ENCODE results near the gene PRMT7. TPM values are rescaled to one million over a fixed set of nuclear protein-coding genes. Genes with fewer than 3 reads are reported as not detected.
A peak's percentile ranks its signal among the peaks of the same experiment; 100 is the strongest.

PRMT7 gene
- polyA plus RNA-seq, 3 donors: 15.0 to 41.1 (median 15.2) TPM

DNA sequence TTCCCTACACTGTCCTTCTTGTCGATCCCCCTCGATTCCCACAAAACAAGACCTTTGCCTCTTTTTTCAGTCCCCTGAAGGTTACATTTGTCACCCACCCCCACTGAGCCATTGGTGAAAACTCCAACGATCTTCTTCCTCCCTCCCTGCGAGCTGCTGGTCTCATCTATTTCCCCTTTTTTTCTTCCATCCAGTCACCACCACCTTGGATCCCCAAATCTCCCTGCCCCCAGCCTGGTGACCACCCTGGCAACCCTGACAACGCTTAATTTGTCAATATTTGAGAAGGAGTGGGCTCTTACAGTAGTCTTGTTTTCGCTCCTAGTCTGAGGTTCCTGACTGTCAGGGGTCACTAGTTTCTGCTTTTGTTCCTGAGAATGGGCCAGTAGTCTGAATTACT is 74.6 kb downstream of the PRMT7 start:
- Histone ChIP-seq H2AFZ (ENCODE audit: insufficient read depth, low read depth, low read length, poor library complexity, severe bottlenecking) (no peak overlapping the region), H3K4me3 (replicated peaks in 1 of 3; ENCODE audit: low read depth in 2 of 3, low read length in 3 of 3) (no peak overlapping the region), H3K4me2 (replicated peaks; ENCODE audit: extremely low read depth, low read length, poor library complexity, severe bottlenecking) (no peak overlapping the region), H3K4me1 (ENCODE audit: control insufficient read depth in 1 of 2, insufficient read depth in 2 of 2, low read length in 2 of 2) (peaks cover 9 to 11% of the 10 kb centered on the region in 2 donors), H3K27me3 (ENCODE audit: control insufficient read depth in 2 of 2, insufficient read depth in 2 of 2, low read length in 2 of 2) (no peaks in the 10 kb centered on the region), H3K9ac (ENCODE audit: insufficient read depth, low read length, poor library complexity, severe bottlenecking) (no peak overlapping the region), H3K36me3 (replicated peaks in 1 of 2; ENCODE audit: control insufficient read depth in 1 of 2, insufficient read depth in 2 of 2, low read length in 2 of 2) (no peaks in the 10 kb centered on the region), H3K79me2 (ENCODE audit: insufficient read depth, low read length) (no peaks in the 10 kb centered on the region), H3K9me3 (replicated peaks in 1 of 2; ENCODE audit: control insufficient read depth in 1 of 2, insufficient read depth in 1 of 2, low read length in 2 of 2) (no peaks in the 10 kb centered on the region), H4K20me1 (ENCODE audit: insufficient read depth, low read length) (no peaks in the 10 kb centered on the region), H3K27ac (ENCODE audit: low read depth in 1 of 2, low read length in 2 of 2) (no peak overlapping the region)
- DNase-seq: no peak
- Mint-ChIP-seq H3K27ac (peak overlapping the region in 1 of 7 donors; percentile 15), H3K4me3 (no peak overlapping the region), H3K27me3 (ENCODE audit: low read depth in 3 of 3) (peaks cover 2 to 3% (median 2%) of the 10 kb centered on the region in 3 donors), H3K36me3 (no peaks in the 10 kb centered on the region), H3K4me1 (peaks cover 21% of the 10 kb centered on the region), H3K9me3 (peaks cover 0 to 4% (median 0%) of the 10 kb centered on the region in 7 donors)
- TF ChIP-seq CTCF (IDR thresholded peaks at IDR 0.05): no peak
- intact Hi-C loops (cut with micrococcal nuclease): no loop called here
- WGBS (ENCODE audit: insufficient coverage): 33% methylated on average over 6 of the region's 6 CpGs

GRCh38 chr16:68386628-68387027 is 75.8 kb downstream of the PRMT7 start:
- H3K27me3 Mint-ChIP-seq (ENCODE audit: low read depth in 3 of 3): peaks cover 2 to 3% (median 2%) of the 10 kb centered on the region in 3 donors
- Histone ChIP-seq H3K4me2 (replicated peaks; ENCODE audit: extremely low read depth, low read length, poor library complexity, severe bottlenecking) (no peak overlapping the region), H3K36me3 (replicated peaks in 1 of 2; ENCODE audit: control insufficient read depth in 1 of 2, insufficient read depth in 2 of 2, low read length in 2 of 2) (no peaks in the 10 kb centered on the region), H3K9me3 (replicated peaks in 1 of 2; ENCODE audit: control insufficient read depth in 1 of 2, insufficient read depth in 1 of 2, low read length in 2 of 2) (no peaks in the 10 kb centered on the region), H3K27ac (ENCODE audit: low read depth in 1 of 2, low read length in 2 of 2) (no peak overlapping the region), H3K4me1 (ENCODE audit: control insufficient read depth in 1 of 2, insufficient read depth in 2 of 2, low read length in 2 of 2) (peaks cover 9 to 11% of the 10 kb centered on the region in 2 donors), H2AFZ (ENCODE audit: insufficient read depth, low read depth, low read length, poor library complexity, severe bottlenecking) (no peak overlapping the region), H3K9ac (ENCODE audit: insufficient read depth, low read length, poor library complexity, severe bottlenecking) (no peak overlapping the region), H4K20me1 (ENCODE audit: insufficient read depth, low read length) (no peaks in the 10 kb centered on the region), H3K27me3 (ENCODE audit: control insufficient read depth in 2 of 2, insufficient read depth in 2 of 2, low read length in 2 of 2) (no peaks in the 10 kb centered on the region), H3K4me3 (replicated peaks in 1 of 3; ENCODE audit: low read depth in 2 of 3, low read length in 3 of 3) (no peak overlapping the region), H3K79me2 (ENCODE audit: insufficient read depth, low read length) (no peaks in the 10 kb centered on the region)
- DNase-seq: no peak
- peaks cover 21% of the 10 kb centered on the region for H3K4me1 Mint-ChIP-seq
- no peaks in the 10 kb centered on the region for H3K36me3 Mint-ChIP-seq
- TF ChIP-seq CTCF (IDR thresholded peaks at IDR 0.05): no peak
- H3K9me3 Mint-ChIP-seq: peaks cover 0 to 2% (median 0%) of the 10 kb centered on the region in 7 donors
- 94% methylated on average over 14 of the region's 14 CpGs for WGBS (ENCODE audit: insufficient coverage)
- no peak overlapping the region for H3K27ac Mint-ChIP-seq
- intact Hi-C loops (cut with micrococcal nuclease): no loop called here
- no peak overlapping the region for H3K4me3 Mint-ChIP-seq

All from CD14-positive monocyte (primary cell).